GM12878 (cell line): Measurements from ENCODE around the gene OMG. TPM values are rescaled to one million over a fixed set of nuclear protein-coding genes. Genes with fewer than 3 reads are reported as not detected.
A peak's percentile ranks its signal among the peaks of the same experiment; 100 is the strongest.

Experiments
- ATAC-seq: fragments of 200-7000 bp; cut with Tn5 transposase; 3 replicates; pipeline ENCODE4 v1.9.1; 2020; ENCODE audit warnings: mild to moderate bottlenecking, moderate library complexity
- BruUV-seq: library from RNA; stranded (reverse); fragments of 400-500 nt; replicated peaks from 2 replicates; lab custom pipeline; 2021; lab: Mats Ljungman, UMichigan
- CTCF ChIA-PET: fragments of 300-600 bp; sonication (Branson Sonifier 250); formaldehyde crosslinking; extraction: SDS; loops from one replicate; lab custom pipeline; 2021; ENCODE audit warnings: inconsistent platforms; lab: Yijun Ruan, JAX
- POLR2A ChIA-PET: fragments of 350-600 bp; formaldehyde crosslinking; extraction: SDS; loops from one replicate; lab custom pipeline; 2021; ENCODE audit warnings: inconsistent platforms; lab: Charles Lee
- RAD21 ChIA-PET: fragments of 300-600 bp; sonication (Branson Sonifier 250); formaldehyde crosslinking; loops from one replicate; lab custom pipeline; 2023; ENCODE audit warnings: antibody characterized with exemption; ENCODE audit not compliant: unreplicated experiment; lab: Charles Lee
- SMC1A ChIA-PET: fragments of 300-600 bp; sonication (Branson Sonifier 250); formaldehyde crosslinking; loops from one replicate; lab custom pipeline; 2023; ENCODE audit not compliant: unreplicated experiment, uncharacterized antibody; lab: Charles Lee
- DNase-seq: peaks from one replicate; pipeline ENCODE4 v3.0.0-alpha.2; 2011; ENCODE audit warnings: low read depth, low spot score
- FAIRE-seq: peaks from 3 replicates; lab custom pipeline; 2011; peaks lifted over from hg19 to GRCh38; lab: Jason Lieb, UNC
- H2AFZ ChIP-seq: 2 replicates; pipeline ENCODE4 v1.6.0; 2011; ENCODE audit warnings: low read depth, low read length, control low read depth; ENCODE audit not compliant: control insufficient read depth
- H3K27ac ChIP-seq: 2 replicates; pipeline ENCODE4 v1.5.1; 2011; ENCODE audit warnings: control low read depth; ENCODE audit not compliant: control insufficient read depth, insufficient read depth
- H3K27me3 ChIP-seq, 2 experiments: replicated peaks in 1 of 2; 2 replicates each; pipeline versions ENCODE4 v1.6.0 to v1.6.1; 2011; ENCODE audit warnings: low read length in 1 of 2; ENCODE audit not compliant: control insufficient read depth in 2 of 2, insufficient read depth in 2 of 2
- H3K36me3 ChIP-seq, 2 experiments: 2 replicates each; pipeline ENCODE4 v1.5.1; 2011; ENCODE audit warnings: low read length in 1 of 2; ENCODE audit not compliant: control insufficient read depth in 2 of 2, insufficient read depth in 2 of 2
- H3K4me1 ChIP-seq: 2 replicates; pipeline ENCODE4 v1.6.1; 2011; ENCODE audit warnings: mild to moderate bottlenecking, low read length, moderate library complexity, mixed read lengths; ENCODE audit not compliant: control insufficient read depth, insufficient read depth
- H3K4me2 ChIP-seq: 2 replicates; pipeline ENCODE4 v1.6.0; 2011; ENCODE audit warnings: control low read depth; ENCODE audit not compliant: control insufficient read depth, insufficient read depth
- H3K4me3 ChIP-seq: fragments of 200-600 bp; sonication (generic); 2 replicates; pipeline ENCODE4 v1.5.1; 2016
- H3K79me2 ChIP-seq: 2 replicates; pipeline ENCODE4 v1.6.0; 2011; ENCODE audit warnings: low read length; ENCODE audit not compliant: control insufficient read depth, insufficient read depth
- H3K9ac ChIP-seq: 2 replicates; pipeline ENCODE4 v1.8.0; 2011; ENCODE audit warnings: low read length, control low read depth, mixed read lengths; ENCODE audit not compliant: control insufficient read depth, insufficient read depth
- H3K9me3 ChIP-seq: replicated peaks from 3 replicates; pipeline ENCODE4 v1.5.1; 2011; ENCODE audit warnings: mild to moderate bottlenecking, low read length; ENCODE audit not compliant: control insufficient read depth, insufficient read depth
- H4K20me1 ChIP-seq: 2 replicates; pipeline ENCODE4 v1.6.0; 2011; ENCODE audit not compliant: control insufficient read depth, insufficient read depth
- BCL11A ChIP-seq: IDR thresholded peaks from 2 replicates; pipeline ENCODE4 v1.6.1; 2011; ENCODE audit warnings: low read depth, low read length
- BMI1 ChIP-seq: fragments of 450-650 bp; IDR thresholded peaks from 2 replicates; pipeline ENCODE4 v1.6.1; 2016; ENCODE audit warnings: mild to moderate bottlenecking, moderate library complexity, borderline replicate concordance
- CREB1 ChIP-seq: IDR thresholded peaks from 2 replicates; pipeline ENCODE4 v1.6.1; 2012; ENCODE audit warnings: low read depth, mild to moderate bottlenecking, inconsistent platforms
- ETV6 ChIP-seq, 2 experiments: fragments of 450-650 bp in 1 of 2; IDR thresholded peaks in 1 of 2; conservative IDR thresholded peaks in 1 of 2; 2 replicates each; pipeline ENCODE4 v1.6.1; 2014; ENCODE audit warnings: antibody characterized with exemption in 1 of 2, borderline replicate concordance in 1 of 2, low read depth in 1 of 2, mild to moderate bottlenecking in 1 of 2, moderate library complexity in 1 of 2
- EZH2 ChIP-seq: IDR thresholded peaks from 2 replicates; pipeline ENCODE4 v1.6.1; 2012; ENCODE audit warnings: low read depth, mild to moderate bottlenecking, control low read depth, inconsistent platforms, low read length, borderline replicate concordance; ENCODE audit not compliant: control insufficient read depth
- IKZF2 ChIP-seq, 2 experiments: fragments of 450-650 bp; IDR thresholded peaks; 2 replicates each; pipeline ENCODE4 v1.6.1; 2017; ENCODE audit warnings: mild to moderate bottlenecking in 2 of 2, moderate library complexity in 2 of 2
- MYC ChIP-seq: IDR thresholded peaks from 2 replicates; pipeline ENCODE4 v1.6.1; 2011; ENCODE audit warnings: mild to moderate bottlenecking, low read length, moderate library complexity, inconsistent platforms; ENCODE audit not compliant: insufficient read depth, insufficient replicate concordance, insufficient read length, severe bottlenecking
- RCOR1 ChIP-seq: conservative IDR thresholded peaks from 2 replicates; pipeline ENCODE4 v1.6.1; 2012; ENCODE audit warnings: low read depth, low read length, improper control_type of control experiment
- SIX5 ChIP-seq: IDR thresholded peaks from 2 replicates; pipeline ENCODE4 v1.6.1; 2011; ENCODE audit warnings: mild to moderate bottlenecking, low read depth, low read length, moderate library complexity; ENCODE audit not compliant: severe bottlenecking
- SREBF2 ChIP-seq: IDR thresholded peaks from 2 replicates; pipeline ENCODE4 v1.6.1; 2012; ENCODE audit warnings: mild to moderate bottlenecking, low read length
- ZNF217 ChIP-seq: fragments of 450-650 bp; IDR thresholded peaks from 2 replicates; pipeline ENCODE4 v1.6.1; 2017; ENCODE audit warnings: antibody characterized with exemption, mild to moderate bottlenecking
- ZNF24 ChIP-seq: fragments of 450-650 bp; IDR thresholded peaks from 2 replicates; pipeline ENCODE4 v1.6.1; 2017; ENCODE audit warnings: antibody characterized with exemption, mild to moderate bottlenecking
- ZNF622 ChIP-seq: fragments of 450-650 bp; IDR thresholded peaks from 2 replicates; pipeline ENCODE4 v1.6.1; 2017; ENCODE audit warnings: mild to moderate bottlenecking, inconsistent platforms
- WGBS: methylation state at CpG from one replicate; pipeline ENCODE4 v1.1.6; 2016; ENCODE audit warnings: low lambda C conversion rate; ENCODE audit not compliant: insufficient replicate concordance, insufficient coverage; ENCODE audit errors: missing lambda C conversion rate; 5-methylcytosine and 5-hydroxymethylcytosine counted together
- in situ Hi-C: fragments of 300-500 bp; cut with MboI; formaldehyde crosslinking; loops from 9 replicates; pipeline ENCODE4 v1.14.3; 2018; ENCODE audit warnings: mixed read lengths
- intact Hi-C: fragments of 100-400 bp; cut with micrococcal nuclease; formaldehyde crosslinking; loops from one replicate; pipeline ENCODE4 v1.14.2; 2022; ENCODE audit not compliant: unreplicated experiment
- polyA plus RNA-seq, 11 experiments: library from polyadenylated mRNA; depleted of rRNA in 4 of 11; unstranded in 6 of 11; stranded (reverse) in 5 of 11; fragments of >200 nt; fragmentation: Nextera tagmentation in 4 of 11; fragmentation: Illumina TruSeq in 1 of 11; extraction: Ambion mirVana in 4 of 11; extraction: Trizol in 1 of 11; gene quantifications; 1 replicate in 1 of 11; 2 replicates in 10 of 11; pipeline versions ENCODE4 v1.2.1 to v1.2.3, GENCODE V29; 2011 to 2016; ENCODE audit warnings: inconsistent platforms in 2 of 11, missing spikeins in 2 of 11, low read depth in 1 of 11
- total RNA-seq, 4 experiments: library from RNA; depleted of rRNA in 3 of 4; stranded (reverse); fragments of >200 nt in 3 of 4; fragmentation: Illumina TruSeq in 1 of 4; extraction: Trizol in 1 of 4; gene quantifications; 2 replicates each; pipeline versions ENCODE4 v1.2.1 to v1.2.3, GENCODE V29; 2013 to 2021
- TF ChIP-seq, protein P1 (sequence below): IDR thresholded peaks from 2 replicates; pipeline ENCODE4 v1.6.1; 2011; ENCODE audit warnings: borderline replicate concordance, low read depth, mild to moderate bottlenecking, moderate library complexity, low read length; ENCODE audit not compliant: insufficient read depth, poor library complexity, severe bottlenecking
- TF ChIP-seq, protein P2 (sequence below): fragments of 450-650 bp; IDR thresholded peaks from 2 replicates; pipeline ENCODE4 v1.6.1; 2017; ENCODE audit warnings: mild to moderate bottlenecking, moderate library complexity
- TF ChIP-seq, protein P3 (sequence below), 3 experiments: IDR thresholded peaks in 2 of 3; conservative IDR thresholded peaks in 1 of 3; 2 replicates each; pipeline ENCODE4 v1.5.1; 2011; ENCODE audit warnings: low read depth in 3 of 3, low read length in 3 of 3, mild to moderate bottlenecking in 3 of 3, control low read depth in 2 of 3, moderate library complexity in 2 of 3, inconsistent platforms in 1 of 3, mixed read lengths in 1 of 3; ENCODE audit not compliant: control insufficient read depth in 2 of 3, insufficient read depth in 1 of 3; ENCODE audit errors: extremely low read depth in 1 of 3

Gene OMG
- total and polyA plus RNA-seq, 10 of the 15 experiments (the other 5 are each of a cell fraction or from before 2014, with no cell fraction given) = 0.09 to 0.96 (median 0.26) TPM

DNA sequence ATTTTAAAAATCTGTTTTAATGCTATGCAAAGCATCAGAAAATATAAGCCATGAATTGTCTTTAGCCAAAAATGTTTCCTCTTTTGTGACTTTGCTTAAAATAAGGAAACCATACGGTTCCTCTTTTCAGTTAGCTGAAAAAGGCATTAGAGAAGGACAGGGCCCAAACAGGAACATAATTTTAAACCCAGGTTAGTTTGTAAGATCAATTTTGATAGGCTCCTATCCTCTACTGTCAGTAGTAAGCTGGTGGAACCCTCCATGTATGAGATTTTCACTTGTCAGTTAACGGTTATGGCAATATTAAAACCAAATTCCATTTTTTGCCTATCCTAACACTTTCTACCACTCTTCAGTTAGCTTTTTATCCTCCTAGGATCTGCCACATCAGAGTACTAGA lies 12.5 kb upstream of the OMG start:
- peaks cover 4 to 20% of the 10 kb centered on the region in 2 experiments; a peak in 3 of 4 replicates for H3K36me3 ChIP-seq
- POLR2A ChIA-PET = interaction anchor here (1.5 to 2.8 kb wide), 3 partner anchors 10 to 183 kb away, joined by 5 to 30 read pairs (median 6); no protein-coding TSS in a partner anchor
- H2AFZ ChIP-seq = no peak overlapping the region
- no peaks in the 10 kb centered on the region for H4K20me1 ChIP-seq
- ATAC-seq (peak; percentile 60), FAIRE-seq (peak; percentile 81), DNase-seq (peak; percentile 65)
- RAD21 ChIA-PET = interaction anchor here (1.0 to 3.9 kb wide), 4 partner anchors 10 to 178 kb away, joined by 3 to 39 read pairs (median 21); no protein-coding TSS in a partner anchor
- H3K27ac ChIP-seq = peak overlapping the region; percentile 95
- in situ Hi-C loops (no loop called here), intact Hi-C loops (loop anchor here (1.0 to 2.0 kb wide), 2 partner anchors 59 to 63 kb away; no protein-coding TSS in a partner anchor)
- H3K9me3 ChIP-seq = peaks cover 3% of the 10 kb centered on the region
- H3K4me3 ChIP-seq = peak overlapping the region; percentile 69
- SMC1A ChIA-PET = interaction anchor here (0.8 to 8.0 kb wide), 4 partner anchors 11 to 61 kb away, joined by 4 to 101 read pairs (median 48); partner anchors contain the start of gene EVI2A
- 0% methylated on average over 2 of the region's 2 CpGs for WGBS
- H3K9ac ChIP-seq = peak overlapping the region; percentile 93
- peak overlapping the region; percentile 97 for H3K4me2 ChIP-seq
- peaks cover 19% of the 10 kb centered on the region for H3K4me1 ChIP-seq
- BruUV-seq = no TSS peak
- CTCF ChIA-PET = interaction anchor here (1.0 to 2.7 kb wide), 3 partner anchors 11 to 45 kb away, joined by 4 to 21 read pairs (median 6); partner anchors contain the start of gene EVI2A
- H3K27me3 ChIP-seq = no peaks in the 10 kb centered on the region
- H3K79me2 ChIP-seq = peaks cover 90% of the 10 kb centered on the region
- TF ChIP-seq ZNF24 (no peak), BMI1 (no peak), CREB1 (0 out of 2 replicates have a peak, but pooled peaks have one; percentile 9), ETV6 (conservative IDR thresholded peaks at IDR 0.05 in 1 of 2, IDR thresholded peaks at IDR 0.05 in 1 of 2; ENCODE audit: borderline replicate concordance in 1 of 2, low read depth in 1 of 2) (no peak), SIX5 (no peak), ZNF622 (no peak), RCOR1 (no peak), IKZF2 (IDR thresholded peaks at IDR 0.05) (peak; percentile 17 to 38; a peak in 2 of 4 replicates), BCL11A (0 out of 2 replicates have a peak, but pooled peaks have one; percentile 3), ZNF217 (no peak), MYC (no peak), EZH2 (no peak), SREBF2 (peak; percentile 66)
- TF ChIP-seq, protein P1, sequence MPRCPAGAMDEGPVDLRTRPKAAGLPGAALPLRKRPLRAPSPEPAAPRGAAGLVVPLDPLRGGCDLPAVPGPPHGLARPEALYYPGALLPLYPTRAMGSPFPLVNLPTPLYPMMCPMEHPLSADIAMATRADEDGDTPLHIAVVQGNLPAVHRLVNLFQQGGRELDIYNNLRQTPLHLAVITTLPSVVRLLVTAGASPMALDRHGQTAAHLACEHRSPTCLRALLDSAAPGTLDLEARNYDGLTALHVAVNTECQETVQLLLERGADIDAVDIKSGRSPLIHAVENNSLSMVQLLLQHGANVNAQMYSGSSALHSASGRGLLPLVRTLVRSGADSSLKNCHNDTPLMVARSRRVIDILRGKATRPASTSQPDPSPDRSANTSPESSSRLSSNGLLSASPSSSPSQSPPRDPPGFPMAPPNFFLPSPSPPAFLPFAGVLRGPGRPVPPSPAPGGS = no peak
- TF ChIP-seq, protein P2, sequence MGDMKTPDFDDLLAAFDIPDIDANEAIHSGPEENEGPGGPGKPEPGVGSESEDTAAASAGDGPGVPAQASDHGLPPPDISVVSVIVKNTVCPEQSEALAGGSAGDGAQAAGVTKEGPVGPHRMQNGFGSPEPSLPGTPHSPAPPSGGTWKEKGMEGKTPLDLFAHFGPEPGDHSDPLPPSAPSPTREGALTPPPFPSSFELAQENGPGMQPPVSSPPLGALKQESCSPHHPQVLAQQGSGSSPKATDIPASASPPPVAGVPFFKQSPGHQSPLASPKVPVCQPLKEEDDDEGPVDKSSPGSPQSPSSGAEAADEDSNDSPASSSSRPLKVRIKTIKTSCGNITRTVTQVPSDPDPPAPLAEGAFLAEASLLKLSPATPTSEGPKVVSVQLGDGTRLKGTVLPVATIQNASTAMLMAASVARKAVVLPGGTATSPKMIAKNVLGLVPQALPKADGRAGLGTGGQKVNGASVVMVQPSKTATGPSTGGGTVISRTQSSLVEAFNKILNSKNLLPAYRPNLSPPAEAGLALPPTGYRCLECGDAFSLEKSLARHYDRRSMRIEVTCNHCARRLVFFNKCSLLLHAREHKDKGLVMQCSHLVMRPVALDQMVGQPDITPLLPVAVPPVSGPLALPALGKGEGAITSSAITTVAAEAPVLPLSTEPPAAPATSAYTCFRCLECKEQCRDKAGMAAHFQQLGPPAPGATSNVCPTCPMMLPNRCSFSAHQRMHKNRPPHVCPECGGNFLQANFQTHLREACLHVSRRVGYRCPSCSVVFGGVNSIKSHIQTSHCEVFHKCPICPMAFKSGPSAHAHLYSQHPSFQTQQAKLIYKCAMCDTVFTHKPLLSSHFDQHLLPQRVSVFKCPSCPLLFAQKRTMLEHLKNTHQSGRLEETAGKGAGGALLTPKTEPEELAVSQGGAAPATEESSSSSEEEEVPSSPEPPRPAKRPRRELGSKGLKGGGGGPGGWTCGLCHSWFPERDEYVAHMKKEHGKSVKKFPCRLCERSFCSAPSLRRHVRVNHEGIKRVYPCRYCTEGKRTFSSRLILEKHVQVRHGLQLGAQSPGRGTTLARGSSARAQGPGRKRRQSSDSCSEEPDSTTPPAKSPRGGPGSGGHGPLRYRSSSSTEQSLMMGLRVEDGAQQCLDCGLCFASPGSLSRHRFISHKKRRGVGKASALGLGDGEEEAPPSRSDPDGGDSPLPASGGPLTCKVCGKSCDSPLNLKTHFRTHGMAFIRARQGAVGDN = peak; percentile 36; the same call in 1 of the 2 replicates
- TF ChIP-seq, protein P3, sequence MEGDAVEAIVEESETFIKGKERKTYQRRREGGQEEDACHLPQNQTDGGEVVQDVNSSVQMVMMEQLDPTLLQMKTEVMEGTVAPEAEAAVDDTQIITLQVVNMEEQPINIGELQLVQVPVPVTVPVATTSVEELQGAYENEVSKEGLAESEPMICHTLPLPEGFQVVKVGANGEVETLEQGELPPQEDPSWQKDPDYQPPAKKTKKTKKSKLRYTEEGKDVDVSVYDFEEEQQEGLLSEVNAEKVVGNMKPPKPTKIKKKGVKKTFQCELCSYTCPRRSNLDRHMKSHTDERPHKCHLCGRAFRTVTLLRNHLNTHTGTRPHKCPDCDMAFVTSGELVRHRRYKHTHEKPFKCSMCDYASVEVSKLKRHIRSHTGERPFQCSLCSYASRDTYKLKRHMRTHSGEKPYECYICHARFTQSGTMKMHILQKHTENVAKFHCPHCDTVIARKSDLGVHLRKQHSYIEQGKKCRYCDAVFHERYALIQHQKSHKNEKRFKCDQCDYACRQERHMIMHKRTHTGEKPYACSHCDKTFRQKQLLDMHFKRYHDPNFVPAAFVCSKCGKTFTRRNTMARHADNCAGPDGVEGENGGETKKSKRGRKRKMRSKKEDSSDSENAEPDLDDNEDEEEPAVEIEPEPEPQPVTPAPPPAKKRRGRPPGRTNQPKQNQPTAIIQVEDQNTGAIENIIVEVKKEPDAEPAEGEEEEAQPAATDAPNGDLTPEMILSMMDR (IDR thresholded peaks at IDR 0.05 in 2 of 3, conservative IDR thresholded peaks at IDR 0.05 in 1 of 3; ENCODE audit: control insufficient read depth in 2 of 3, extremely low read depth in 1 of 3, insufficient read depth in 1 of 3, low read depth in 3 of 3, low read length in 3 of 3) = no peak
